ENCODE results near the gene IRF2BPL. TPM values are rescaled to one million over a fixed set of nuclear protein-coding genes. Genes with fewer than 3 reads are reported as not detected.

The IRF2BPL gene
- total RNA-seq, 1 donor: 21.6 TPM

DNA sequence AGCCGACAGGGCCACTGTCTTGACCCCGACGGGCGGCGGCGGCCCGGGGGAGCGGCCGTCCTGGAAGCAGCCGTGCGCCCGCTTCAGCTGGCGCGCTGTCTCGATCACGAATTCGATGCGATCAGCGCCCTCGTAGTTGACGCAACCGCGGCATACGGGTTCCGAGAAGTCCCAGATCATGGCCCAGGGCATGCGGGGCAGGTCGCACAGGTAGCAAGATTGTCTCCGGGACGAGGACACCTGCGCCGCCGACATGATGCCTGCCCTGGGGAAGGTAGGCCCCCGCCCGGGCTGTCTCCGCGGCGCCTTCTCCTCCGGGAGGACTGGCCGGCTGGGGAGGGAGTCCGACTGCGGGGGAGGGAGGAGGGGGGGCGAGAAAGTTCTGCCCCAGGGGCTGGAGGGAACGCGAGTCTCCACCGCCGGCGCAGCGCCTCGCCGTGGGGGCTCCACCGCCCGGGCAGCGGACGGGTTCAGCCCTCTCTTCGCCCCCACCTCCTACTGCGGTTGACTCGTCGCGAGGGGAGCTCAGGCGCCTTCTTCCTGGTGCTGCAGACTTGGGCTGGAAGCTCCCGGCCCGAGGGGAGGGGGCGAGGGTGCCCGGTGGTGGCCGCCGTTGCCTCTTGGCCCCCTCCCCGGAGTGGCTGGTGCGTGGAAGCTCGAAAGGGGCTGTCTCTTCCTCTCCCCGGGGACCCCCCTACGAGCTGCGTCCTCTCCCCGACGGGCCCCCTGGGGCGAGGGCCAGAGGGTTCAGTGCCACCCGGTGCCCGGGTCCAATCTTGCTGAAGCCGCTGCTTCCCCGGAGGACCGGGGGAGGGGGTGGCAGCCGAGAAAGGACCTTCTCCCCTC, 747 bp downstream of the IRF2BPL start:
- peak; percentile 71 for DNase-seq (ENCODE audit: low read depth)
- TF ChIP-seq CTCF (IDR thresholded peaks at IDR 0.05; ENCODE audit: insufficient read depth, low read length): peak; percentile 28
- peak overlapping the region; percentile 91 for H3K4me3 ChIP-seq (ENCODE audit: low read depth, low read length)

DNA sequence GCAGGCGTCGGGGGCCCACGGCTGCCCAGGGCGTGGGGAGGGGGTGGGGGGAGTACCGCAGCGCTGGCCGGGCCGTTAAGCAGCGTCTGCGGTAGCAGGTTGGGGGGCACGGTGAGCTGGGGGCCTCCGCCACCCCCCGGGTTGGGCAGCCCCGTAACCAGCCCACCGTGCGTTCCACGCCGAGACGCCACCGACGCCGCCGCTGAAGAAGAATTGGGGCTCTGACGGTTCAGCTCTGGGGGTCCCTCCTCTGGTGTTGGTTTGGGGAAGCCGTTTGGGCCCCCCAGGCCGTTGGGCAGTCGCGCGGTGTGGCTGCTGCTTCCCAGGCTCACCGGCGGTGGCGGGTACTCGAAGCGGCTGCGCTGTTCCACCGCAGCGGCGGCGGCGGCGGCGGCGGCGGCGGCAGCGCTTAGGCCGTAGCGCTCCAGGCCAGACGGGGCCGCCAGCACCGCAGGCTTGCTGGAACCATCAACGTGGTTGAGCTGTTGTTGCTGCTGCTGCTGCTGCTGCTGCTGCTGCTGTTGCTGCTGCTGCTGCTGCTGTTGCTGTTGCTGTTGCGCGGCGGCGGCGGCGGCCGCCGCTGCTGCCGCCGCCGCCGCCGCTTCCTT, 1.5 kb downstream of the IRF2BPL start:
- no peak for TF ChIP-seq CTCF (IDR thresholded peaks at IDR 0.05; ENCODE audit: insufficient read depth, low read length)
- peak; percentile 49 for DNase-seq (ENCODE audit: low read depth)
- peak overlapping the region; percentile 91 for H3K4me3 ChIP-seq (ENCODE audit: low read depth, low read length)

- no peak for TF ChIP-seq CTCF (IDR thresholded peaks at IDR 0.05; ENCODE audit: insufficient read depth, low read length)
- peak overlapping the region; percentile 91 for H3K4me3 ChIP-seq (ENCODE audit: low read depth, low read length)
- DNase-seq (ENCODE audit: low read depth): peak; percentile 62
These were observed 2.2 kb downstream of the IRF2BPL start for GRCh38 chr14:77026166-77026929.

DNA sequence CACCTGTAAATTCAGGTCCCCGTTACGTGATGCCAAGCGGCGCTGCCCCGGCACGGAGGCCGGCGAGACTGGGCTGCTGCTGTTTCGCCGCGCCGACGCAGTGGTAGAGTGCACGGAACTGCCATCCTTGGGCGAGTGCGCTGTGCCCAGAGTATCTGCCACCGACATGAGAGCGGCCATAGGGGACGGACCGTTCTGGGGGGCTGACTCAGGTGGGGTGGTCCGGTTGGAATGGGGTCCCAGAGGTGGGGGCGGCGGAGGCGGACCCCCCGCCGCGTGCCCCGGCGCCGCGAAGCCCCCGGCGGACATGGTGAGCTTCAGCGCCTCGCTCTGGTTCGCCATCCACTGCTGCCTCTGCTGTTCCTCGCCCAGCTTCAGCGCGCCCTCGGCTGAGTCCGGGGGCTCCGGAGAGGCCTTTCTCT, 2.8 kb downstream of the IRF2BPL start:
- TF ChIP-seq CTCF (IDR thresholded peaks at IDR 0.05; ENCODE audit: insufficient read depth, low read length): no peak
- no peak for DNase-seq (ENCODE audit: low read depth)
- peak overlapping the region; percentile 91 for H3K4me3 ChIP-seq (ENCODE audit: low read depth, low read length)

- peak; percentile 41 for DNase-seq (ENCODE audit: low read depth)
- no peak for TF ChIP-seq CTCF (IDR thresholded peaks at IDR 0.05; ENCODE audit: insufficient read depth, low read length)
- peak overlapping the region; percentile 91 for H3K4me3 ChIP-seq (ENCODE audit: low read depth, low read length)
These were observed 4.3 kb downstream of the IRF2BPL start for GRCh38 chr14:77024171-77024691.
